Hematopoietic multipotent progenitor cell treated with erythropoietin and hydrocortisone succinate and interleukin-3 and kit ligand, for 4 days (in vitro differentiated cells): ENCODE data around the gene KCNE3.

ENCODE experiments used
- DNase-seq: peaks from one replicate; pipeline ENCODE4 v3.0.0-alpha.2; 2015

Gene KCNE3

DNA sequence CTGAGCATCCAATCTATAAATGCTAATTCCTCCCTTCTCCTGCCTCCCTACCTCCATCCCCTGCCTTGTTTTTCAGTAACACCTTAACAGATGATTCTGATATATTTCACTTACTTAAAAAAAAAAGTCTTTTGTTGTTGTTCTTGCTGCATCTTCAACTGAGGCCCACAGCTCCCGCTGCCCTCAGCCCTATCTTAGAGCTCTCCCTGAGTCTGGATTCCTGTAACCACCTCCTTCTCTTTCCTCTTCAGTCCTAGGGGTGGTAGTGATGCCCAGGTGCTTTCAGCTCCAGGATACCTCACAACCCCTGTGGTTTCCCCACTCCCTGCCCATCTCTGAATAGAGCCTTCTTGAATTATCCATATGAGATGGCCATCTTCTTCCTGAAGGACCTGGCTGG is 3.7 kb upstream of the KCNE3 start:
- DNase-seq: no peak

DNA sequence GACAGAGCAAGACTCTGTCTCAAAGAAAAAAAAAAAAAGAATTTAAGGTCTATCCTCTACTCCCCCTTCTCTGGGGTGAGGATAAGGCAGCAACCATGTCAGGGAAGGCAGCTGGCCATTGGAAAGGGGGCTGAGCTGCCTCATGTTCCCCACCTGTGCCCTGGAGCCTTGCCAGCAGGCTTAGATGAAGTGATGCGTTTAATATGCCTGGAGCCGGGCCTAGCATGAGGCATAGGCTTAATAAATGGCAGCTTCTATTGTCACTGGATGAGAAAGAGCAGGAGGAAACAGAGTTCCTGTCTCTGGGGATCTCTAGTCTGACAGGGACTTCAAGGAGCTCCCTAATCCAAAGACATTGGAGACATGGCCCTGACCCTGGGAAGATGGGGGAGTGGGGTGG is 3.2 kb upstream of the KCNE3 start:
- DNase-seq: no peak

DNA sequence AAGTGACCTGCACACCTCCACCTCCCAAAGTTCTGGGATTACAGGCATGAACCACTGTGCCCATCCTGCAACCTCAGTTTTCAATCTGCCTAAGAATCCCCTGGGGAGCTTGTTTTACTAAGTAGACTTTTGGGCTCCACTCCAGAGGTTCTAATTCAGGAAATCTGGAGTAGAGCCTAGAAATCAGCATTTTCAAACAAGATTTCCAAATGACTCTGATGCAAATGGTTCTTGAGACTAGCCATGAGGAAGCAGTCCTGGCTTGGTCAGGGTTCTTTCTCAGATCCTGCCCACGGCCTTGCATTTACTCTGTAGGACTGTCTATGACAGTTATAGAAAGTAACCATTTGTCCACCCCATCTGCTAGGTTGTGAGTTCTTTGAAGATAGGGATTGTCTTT is 1.6 kb upstream of the KCNE3 start:
- no peak for DNase-seq

DNA sequence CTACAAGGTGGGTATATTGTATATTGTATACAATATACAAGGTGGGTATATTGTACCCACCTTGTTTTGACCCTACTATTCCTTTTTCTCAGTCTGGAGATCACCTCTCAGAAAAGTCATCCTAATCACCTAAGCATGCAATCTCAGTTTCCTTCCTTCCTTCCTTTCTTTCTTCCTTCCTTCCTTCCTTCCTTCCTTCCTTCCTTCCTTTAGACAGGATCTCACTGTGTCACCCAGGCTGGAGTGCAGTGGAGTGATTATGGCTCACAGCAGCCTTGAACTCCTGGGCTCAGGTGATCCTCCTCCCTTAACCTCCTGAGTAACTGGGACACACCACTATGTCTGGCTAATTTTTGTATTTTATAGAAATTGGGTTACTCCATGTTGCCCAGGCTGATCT is 1.2 kb upstream of the KCNE3 start:
- no peak for DNase-seq

DNA sequence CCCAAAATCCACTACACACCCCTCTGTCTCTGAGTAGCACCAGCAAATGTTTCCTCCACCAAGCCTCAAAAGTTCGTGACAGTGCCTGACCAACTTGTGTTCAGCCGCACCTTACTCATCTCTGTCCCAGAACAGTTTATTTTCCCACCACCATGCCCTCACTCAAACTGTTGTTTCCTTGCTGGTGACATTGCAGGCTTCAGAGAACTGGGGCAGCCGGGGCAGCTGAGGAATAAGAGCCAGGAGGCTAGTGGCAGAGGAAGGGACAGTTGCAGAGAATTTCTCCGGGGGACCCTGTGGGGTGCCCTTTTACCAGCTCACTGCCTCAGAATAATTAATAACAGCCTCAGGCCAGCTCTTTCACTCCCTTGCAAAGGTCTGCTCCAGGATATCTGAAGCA is 709 bp upstream of the KCNE3 start:
- no peak for DNase-seq

DNA sequence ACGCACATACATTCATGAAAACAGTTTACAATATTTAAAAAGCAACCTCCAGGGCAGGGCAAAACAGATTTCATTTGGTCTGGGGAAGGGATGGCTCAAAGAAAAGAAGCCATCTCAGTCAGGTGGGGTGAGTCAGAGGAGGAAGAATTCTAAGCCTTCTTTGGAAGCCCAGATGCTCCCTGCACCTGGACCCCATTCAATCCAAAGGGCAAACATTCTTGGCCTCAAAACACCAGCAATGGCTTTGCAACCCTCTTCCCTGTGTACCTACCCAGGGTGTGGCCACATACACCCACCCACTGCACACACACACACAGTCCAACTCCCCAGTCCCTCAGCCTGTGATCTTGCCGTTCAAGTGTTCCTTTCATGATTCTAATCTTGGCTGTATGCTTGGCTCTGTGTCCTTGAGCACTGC is 2.0 kb downstream of the KCNE3 start:
- peak; percentile 41 for DNase-seq

DNA sequence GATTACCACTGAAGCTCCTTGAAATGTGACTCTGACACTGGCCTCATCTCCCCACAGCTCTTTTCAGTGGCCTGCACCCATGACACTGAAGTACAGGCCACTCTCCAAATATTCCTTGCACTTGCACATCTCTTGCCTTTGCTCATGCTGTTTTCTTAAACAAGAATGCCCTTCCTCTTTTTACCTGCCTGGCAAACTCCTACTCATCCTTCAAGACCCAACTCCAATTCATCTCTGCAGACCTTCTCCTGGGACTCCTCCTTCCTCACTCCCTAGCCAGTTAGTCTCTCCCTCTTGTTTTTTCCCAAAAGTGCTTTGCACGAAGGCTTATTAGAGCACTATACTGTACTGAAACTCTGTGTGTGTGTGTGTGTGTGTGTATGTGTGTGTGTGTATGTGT is 2.6 kb downstream of the KCNE3 start:
- no peak for DNase-seq

DNA sequence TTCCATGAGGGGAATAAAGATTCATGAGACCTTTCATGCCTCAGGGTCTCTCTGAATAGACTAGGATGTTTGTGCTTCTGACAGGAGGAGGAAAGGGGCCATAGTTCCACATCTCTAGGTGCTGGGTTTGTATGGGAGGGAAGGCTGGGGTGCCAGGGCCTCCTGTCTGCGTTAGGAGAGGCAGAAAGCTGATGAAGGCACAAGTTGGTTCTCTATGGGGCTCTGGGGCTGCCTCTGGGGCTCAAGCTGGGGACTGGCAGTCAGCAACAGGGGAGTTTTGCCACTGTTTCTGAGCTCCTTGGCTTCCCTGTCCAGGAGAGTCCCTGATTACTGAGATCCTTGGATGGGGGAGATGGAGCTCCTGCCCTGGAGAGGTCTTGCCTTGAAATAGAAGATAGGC is 4.1 kb downstream of the KCNE3 start:
- no peak for DNase-seq

DNA sequence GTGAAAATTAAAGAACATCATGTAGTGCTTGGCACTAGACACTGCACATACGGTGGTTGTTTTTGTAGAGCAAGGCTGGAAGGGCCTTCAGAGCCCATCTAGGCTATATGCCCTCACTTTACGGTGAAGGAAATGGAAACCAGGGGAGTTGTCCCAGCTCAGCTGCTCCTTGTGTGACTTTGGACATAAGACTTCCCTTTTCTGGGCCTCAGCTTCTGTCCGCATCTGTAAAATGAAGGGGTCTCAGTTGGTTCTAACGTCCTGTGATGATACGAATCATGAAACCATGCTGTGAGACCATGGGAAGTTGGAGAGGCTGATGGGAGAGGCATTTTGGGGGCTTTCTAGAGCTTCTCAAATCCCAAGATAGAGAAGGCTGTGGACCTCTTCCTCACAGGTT is 4.7 kb downstream of the KCNE3 start:
- peak; percentile 44 for DNase-seq

DNA sequence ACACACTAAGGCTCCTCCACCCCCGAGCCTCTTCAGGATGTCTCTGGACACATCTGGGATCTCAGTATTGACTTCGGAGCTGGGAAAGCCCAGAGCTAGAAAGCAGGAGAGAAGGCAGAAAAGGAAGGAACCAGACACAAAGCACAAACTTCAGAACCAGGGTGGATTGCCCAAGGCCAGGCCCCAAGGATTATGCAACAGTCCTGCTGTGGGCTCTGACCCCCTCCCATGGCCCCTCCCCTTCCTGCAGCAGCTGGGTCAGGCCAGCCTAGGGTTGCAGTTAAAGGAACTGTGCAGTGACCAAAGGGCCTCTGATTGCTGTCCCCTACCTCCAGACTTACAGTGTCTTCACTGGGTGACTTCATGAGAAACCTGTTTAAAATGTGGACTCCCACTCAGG is 5.3 kb downstream of the KCNE3 start:
- DNase-seq: peak; percentile 86

DNA sequence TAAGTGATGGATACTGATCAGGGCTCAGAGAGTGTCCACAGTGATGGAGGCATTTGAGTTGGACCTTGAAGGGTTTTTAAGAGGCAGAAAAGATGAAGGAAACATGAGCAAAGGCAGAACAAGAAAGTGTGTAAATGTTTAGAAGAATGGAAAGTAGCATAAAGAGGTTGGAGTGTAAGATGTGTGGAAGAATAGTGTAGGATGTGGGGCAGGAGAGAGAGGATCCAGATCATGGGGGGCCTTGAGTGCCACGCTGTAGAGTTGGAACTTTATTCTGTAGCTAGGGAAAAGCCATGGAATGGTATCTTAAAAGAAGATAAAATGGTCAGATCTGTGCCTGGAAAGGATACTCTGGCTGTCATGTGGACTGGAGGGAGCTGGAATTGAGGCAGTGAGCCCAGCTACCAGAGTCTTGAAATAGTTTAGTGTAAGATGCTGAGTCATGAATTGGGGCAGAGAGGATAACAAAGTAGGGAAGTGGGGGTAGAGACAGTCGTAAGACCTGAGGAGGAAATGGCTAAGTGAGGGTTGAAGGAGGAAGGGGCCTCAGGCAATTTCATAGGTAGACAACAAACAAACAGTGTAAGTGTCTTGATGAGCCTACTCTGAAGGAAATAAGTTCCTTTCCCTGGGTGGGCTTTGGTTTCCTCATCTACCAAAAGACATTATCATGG is 6.7 kb downstream of the KCNE3 start:
- DNase-seq: peak; percentile 91

DNA sequence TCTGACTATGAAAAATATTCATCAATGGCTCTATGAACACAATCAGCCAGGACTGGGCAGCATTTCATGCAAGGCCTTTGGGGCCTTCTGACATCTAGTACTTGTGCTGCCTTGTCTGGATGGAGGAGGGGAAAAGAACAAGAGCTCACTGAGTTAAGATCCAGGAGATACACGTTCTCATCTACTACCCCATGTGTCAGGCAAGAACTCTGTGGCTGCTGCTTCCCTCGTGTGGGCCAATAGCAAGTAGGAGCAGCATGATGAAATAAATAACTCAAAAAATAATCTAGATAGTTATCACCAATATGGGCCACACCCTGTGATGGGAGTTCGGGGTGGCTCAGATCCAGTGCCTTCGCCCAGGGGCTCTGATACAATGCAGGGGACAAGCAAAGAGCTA is 7.3 kb downstream of the KCNE3 start:
- peak; percentile 82 for DNase-seq

DNA sequence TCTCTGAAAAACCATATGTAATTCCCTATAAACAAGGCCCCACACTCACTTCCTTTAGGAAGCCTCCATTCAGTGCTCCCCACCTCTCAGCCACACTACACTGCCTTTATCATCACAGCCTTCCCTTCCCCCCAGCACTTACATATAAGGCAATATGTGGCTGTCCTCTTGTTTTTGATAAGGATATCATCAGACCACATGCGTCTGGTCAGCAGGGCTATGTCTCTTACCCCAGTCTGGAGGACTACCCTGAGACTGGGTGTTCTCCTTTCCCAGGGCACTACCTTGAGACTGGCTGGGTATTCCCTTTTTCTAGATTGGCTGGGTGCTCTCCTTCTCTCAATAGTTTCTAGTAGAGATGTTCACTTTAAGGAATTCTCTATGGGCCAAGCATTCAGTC is 7.8 kb downstream of the KCNE3 start:
- DNase-seq: peak; percentile 95

DNA sequence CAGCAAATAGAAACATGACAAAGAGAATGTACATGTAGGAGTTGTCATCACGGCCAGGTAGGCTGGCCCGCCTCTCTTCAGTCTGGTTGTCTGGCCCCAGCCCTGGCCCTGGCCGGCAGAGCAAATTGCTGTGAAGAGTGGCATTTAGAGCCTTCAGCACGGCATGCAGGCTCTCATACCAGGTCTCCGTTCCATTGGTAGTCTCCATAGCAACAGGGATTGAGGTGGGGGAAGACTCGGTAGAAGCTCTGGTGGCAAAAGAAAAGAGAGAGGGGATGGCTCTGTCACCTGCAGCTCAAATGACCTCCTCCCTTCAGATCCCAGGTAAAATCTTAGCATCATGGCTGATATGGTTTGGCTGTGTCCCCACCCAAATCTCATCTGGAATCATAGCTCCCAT is 10.0 kb downstream of the KCNE3 start:
- no peak for DNase-seq

DNA sequence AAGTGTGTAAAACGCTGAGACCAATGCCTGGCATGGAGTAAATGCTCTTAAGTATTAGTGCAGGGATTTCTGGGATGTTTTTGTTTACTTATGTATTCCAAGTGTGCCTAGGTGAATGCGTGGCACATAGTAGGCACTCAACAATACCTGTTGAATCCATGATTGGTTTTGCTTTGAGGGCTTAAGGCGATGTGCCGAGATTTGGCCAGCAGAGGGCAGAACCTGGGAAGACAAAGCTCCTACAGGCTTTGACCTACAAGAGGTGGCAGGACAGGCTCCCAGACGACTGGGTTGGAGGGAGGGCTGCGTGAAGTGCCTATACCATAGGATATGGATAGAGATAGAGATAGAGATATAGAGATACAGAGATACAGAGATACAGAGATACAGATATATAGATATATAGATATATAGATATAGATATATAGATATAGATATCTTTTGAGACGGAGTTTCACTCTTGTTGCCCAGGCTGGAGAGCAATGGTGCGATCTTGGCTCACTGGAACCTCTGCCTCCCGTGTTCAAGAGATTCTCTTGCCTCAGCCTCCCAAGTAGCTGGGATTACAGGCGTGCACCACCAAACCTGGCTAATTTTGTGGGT is 13.9 kb downstream of the KCNE3 start:
- peak; percentile 87 for DNase-seq

DNA sequence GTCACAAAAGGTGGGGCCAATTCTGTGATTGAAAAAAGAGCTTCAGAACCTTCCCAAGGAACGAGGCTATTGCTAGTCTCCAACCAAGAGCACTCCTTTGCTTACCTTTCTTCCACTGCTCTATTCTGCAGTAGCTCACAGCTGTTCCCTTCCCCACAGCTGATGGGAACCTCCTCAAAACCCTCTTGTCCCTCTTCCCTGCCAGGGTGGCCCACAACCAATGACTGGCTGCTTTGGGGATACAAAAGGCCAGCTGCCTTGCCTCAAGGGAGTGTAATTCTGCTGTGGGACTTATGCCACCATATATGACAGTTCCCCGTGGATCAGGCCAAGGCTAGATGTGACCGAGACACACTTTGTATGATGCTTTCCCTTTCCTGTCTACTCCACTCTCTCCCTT is 15.0 kb downstream of the KCNE3 start:
- no peak for DNase-seq

DNA sequence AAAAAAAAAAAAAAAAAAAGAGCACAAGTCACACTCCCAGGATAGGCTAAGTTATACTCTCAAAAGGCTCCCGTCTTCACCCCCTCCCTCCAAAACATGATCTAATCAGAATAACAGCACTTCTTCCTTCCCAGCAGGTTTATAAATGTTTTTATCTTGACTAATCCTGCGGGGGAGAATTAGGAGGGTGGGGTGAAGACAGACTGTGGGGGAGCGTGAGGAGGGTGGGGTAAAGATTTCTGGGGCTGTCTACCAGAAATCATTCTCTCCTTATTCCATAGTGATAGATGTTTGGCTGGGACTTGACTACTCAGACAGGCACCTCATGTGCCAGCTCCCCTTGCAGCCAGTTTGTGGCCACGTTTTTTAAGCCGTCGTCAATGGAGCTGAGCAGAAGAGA is 17.0 kb downstream of the KCNE3 start:
- DNase-seq: no peak

DNA sequence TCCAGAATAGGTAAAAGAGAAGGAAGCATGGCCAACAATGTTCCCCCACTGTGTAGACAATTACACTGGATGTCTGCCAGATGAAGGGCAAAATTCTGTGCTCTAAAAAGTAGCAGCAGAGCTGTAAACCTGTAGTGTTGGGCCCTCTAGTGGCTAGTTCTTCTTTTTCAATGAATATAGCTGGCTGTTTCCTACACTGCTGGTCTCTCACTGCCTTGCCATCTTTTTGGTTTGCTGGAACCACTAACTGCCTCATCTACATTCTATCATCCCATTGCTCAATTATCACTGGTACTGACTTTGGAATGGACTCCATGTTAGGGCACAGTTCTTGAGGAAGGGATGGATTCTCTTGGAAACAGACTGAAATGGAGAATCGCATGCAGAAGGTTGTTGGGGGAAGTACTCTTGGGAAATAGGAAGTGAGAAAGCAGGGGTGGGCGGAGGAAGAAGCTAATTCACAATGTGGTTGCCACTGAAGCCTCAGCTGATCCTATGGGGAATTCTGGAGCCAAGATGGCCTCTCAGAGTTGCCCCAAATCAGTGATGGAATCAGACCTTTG is 17.9 kb downstream of the KCNE3 start:
- DNase-seq: peak; percentile 94

DNA sequence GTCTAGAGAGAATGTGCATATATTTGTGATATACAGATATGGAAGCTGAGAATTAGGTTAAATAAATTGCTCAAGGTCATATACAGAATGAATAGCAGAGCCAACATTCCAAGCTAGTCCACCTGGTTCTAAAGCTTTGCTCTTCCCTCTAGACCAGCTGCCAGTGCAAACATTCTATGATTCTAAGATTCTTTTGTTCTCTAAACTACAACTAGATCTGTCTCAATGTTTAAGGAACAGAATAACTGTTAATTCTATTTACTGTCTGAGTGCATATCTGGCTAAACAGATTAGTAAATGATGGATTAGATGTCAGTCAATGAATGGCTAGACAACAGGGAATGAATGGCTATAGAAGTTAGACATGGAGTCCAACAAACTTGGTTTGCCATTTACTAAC is 19.6 kb downstream of the KCNE3 start:
- no peak for DNase-seq

DNA sequence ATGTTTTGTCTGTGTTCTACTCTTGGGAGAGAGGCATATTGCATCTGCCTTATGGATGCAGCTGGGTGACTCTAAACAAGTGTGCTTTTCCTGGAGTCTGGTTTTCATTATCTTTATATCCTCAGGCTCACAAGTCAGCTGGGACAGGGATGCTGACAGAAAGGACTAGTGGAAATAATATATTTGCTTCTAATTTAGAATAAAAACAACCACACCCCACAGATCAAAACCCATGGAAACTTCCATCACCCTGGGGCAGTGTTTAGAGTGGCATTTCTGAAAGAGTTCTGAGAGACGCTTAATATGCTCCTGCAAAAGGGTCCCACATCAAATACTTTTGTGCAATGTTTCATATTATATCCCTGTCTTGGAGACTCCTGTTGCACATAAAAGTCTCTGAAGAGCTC is 20.8 kb downstream of the KCNE3 start:
- no peak for DNase-seq

DNA sequence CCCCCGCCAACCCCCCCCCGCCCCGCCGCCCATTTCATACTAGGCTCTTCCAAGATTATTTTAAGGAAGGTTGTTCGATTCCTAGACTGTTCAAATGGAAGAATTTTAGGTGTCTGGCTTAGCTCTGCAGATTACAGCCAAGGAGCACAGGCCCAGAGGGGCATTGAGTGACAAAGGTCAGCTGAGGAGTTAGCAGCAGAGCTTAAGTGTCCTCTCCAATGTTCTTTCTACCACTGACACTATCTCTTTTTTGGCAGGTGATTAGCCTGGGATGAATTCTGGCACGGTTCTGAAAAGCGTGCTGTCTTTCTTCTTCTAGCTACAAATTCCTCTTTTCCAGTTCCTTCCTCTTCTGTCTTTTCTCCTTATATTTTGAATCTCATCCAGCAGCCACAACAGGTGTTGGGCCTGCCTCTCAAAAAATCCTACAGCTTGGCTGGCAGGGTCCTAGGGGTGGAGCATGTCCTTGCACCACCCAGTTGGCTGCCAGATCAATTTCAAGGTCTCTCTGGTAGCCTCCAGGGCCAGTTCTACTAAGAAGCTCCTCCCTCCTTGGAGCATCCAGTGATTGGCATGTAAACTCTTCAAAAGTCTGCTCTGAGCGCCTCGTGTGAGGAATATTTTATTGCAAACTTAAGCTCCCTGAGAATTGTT is 23.0 kb downstream of the KCNE3 start:
- no peak for DNase-seq

DNA sequence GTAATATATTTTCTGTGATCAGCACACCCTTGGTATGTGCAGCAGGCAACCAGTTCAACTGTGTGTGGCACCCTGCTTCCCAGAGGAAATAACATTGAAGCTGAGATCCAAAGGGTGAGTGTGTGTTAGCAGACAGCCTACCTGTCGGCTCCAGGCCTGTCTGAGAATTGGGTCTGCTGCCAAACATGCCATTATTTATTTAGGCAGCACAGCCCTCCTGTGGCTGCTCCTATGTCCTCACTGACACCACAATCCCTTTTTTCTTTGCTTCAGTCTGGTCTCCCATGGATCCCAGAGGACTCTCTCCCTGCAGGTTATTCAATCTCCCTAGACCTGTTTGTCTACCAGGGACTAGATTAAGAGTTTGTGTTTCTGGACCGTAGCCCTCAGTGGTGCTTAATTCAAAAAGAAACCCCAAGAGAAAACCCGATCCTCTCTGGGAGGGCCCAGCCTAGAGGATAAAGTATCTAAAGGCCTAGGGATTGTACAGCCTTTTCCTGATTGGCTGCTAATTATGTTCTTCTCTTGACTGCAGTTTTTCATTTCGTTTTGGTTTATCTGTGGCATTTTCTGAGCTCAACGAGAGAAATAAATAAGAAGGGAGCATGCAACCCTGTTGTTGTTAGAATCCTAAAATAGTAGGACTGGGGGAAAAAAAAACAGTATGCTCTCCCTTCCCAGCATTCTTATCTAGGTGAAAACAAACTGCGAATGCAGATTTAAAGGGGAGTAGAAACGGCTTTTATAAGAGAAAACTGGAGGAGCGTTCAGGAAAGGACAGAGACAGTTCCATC is 24.1 kb downstream of the KCNE3 start:
- no peak for DNase-seq

DNA sequence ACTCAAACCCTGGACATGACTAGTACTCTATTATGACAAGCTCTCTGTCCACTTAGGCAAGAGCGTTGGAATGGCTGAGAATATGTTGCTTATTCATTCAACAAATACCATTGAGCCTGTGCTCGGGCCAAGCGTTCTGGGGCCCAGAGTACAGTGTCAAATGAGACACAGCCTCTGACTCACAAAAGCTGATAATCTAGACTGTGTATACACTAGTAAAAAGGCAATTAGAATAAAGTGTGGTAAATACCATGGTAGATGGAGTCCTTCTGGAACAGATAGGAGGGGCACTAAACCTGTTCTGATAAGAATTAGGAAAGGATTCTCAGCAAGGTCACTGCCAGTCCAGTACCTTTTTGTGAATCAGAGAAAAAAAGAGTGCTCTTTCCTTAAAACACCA is 24.7 kb downstream of the KCNE3 start:
- DNase-seq: no peak

DNA sequence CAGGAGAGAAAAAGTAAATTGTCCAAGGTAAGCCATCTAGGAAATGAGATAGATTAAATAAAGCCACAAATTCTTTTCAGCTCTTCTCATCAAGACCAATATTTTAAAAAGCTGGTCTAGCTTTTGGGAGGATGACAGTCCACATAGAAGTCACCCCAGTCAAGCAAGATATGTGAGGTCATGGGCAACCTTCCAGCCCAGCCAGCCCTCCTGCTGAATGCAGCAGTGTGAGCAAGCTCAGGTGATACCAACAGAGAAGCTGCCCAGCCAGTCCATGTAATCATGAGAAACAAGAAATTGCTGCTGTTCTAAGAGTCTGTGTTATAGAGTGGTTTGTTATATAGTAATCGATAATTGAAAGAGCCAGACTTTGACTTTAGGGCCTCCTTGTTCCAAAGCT is 28.7 kb downstream of the KCNE3 start:
- no peak for DNase-seq
